Prostate gland (tissue), 2 donors: ENCODE results near the gene SECTM1. TPM values are rescaled to one million over a fixed set of nuclear protein-coding genes. Genes with fewer than 3 reads are reported as not detected.
"Not testable (repeated sequence)": the region's sequence is repeated elsewhere in the genome, so short reads cannot be mapped to it uniquely, and the experiment has no call there.

ENCODE experiments used
- DNase-seq: peaks from one replicate; pipeline ENCODE4 v3.0.0-alpha.2; 2019; ENCODE audit warnings: low spot score
- H3K27ac ChIP-seq, 2 donors: fragments of 200-600 bp; sonication (generic); 2 replicates each; pipeline ENCODE4 v1.5.1; 2017 to 2019
- H3K27me3 ChIP-seq: fragments of 200-600 bp; sonication (generic); replicated peaks from 2 replicates; pipeline ENCODE4 v1.5.1; 2019; ENCODE audit not compliant: insufficient read depth
- H3K36me3 ChIP-seq, 2 donors: fragments of 200-600 bp; sonication (generic); 1 replicate in 1 of 2; 2 replicates in 1 of 2; pipeline versions ENCODE4 v1.5.1 to v1.8.1; 2017 to 2019
- H3K4me1 ChIP-seq: fragments of 200-600 bp; sonication (generic); replicated peaks from 2 replicates; pipeline ENCODE4 v1.5.1; 2019
- H3K4me3 ChIP-seq, 2 donors: fragments of 200-600 bp; sonication (generic); 2 replicates each; pipeline ENCODE4 v1.5.1; 2017 to 2019
- H3K9me3 ChIP-seq: fragments of 200-600 bp; sonication (generic); 2 replicates; pipeline ENCODE4 v1.5.1; 2017
- POLR2A ChIP-seq: fragments of 450-650 bp; IDR thresholded peaks from one replicate; pipeline ENCODE4 v1.6.1; 2016; ENCODE audit warnings: antibody characterized with exemption, mild to moderate bottlenecking
- POLR2AphosphoS5 ChIP-seq: sonication (generic); formaldehyde crosslinking; IDR thresholded peaks from one replicate; pipeline ENCODE4 v1.6.1; 2017; ENCODE audit warnings: antibody characterized with exemption
- WGBS: methylation state at CpG from one replicate; pipeline ENCODE4 v1.1.5; 2018; 5-methylcytosine and 5-hydroxymethylcytosine counted together
- intact Hi-C: fragments of 100-400 bp; cut with DNase I; formaldehyde crosslinking; loops from one replicate; pipeline ENCODE4 v1.14.2; 2022
- total RNA-seq, 2 donors: library from RNA; depleted of rRNA; stranded (reverse); fragments of >200 nt; gene quantifications; one replicate each; pipeline ENCODE4 v1.1.0, GENCODE V29; 2016
- TF ChIP-seq, protein P1 (sequence below), 4 experiments: fragments of 200-600 bp in 2 of 4; fragments of 450-650 bp in 2 of 4; sonication (generic) in 2 of 4; IDR thresholded peaks; 1 replicate in 3 of 4; 2 replicates in 1 of 4; pipeline ENCODE4 v1.5.1; 2016 to 2019; ENCODE audit warnings: antibody characterized with exemption in 4 of 4, mild to moderate bottlenecking in 2 of 4, moderate library complexity in 2 of 4

Gene SECTM1
- total RNA-seq, 2 donors from 2014 or later, result 9.0 to 12.5 TPM

DNA sequence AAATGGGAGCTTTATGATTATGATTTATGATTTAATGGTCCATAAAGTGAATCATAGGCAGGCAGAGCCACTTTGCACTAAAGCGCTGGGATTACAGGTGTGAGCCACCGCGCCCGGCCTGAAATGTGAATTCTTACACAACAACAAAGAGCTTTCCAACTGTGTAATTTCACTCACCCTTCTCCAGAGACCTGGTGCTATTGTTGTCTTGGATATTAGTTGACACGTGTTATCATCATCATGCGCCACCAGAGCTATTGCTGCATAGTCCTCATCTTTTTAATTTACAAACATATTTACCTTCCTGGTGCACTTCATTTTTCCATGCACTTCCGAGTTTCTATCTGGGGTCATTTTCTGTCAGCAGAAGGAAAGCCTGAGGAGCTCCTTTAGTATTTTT, 33.2 kb upstream of the SECTM1 start:
- DNase-seq, result no peak
- Histone ChIP-seq H3K27ac (no peak overlapping the region), H3K4me1 (peaks cover 4% of the 10 kb centered on the region), H3K36me3 (no peaks in the 10 kb centered on the region), H3K27me3 (peaks cover 8% of the 10 kb centered on the region), H3K9me3 (no peaks in the 10 kb centered on the region), H3K4me3 (no peak overlapping the region)
- intact Hi-C loops, result no loop called here
- TF ChIP-seq, protein P1, sequence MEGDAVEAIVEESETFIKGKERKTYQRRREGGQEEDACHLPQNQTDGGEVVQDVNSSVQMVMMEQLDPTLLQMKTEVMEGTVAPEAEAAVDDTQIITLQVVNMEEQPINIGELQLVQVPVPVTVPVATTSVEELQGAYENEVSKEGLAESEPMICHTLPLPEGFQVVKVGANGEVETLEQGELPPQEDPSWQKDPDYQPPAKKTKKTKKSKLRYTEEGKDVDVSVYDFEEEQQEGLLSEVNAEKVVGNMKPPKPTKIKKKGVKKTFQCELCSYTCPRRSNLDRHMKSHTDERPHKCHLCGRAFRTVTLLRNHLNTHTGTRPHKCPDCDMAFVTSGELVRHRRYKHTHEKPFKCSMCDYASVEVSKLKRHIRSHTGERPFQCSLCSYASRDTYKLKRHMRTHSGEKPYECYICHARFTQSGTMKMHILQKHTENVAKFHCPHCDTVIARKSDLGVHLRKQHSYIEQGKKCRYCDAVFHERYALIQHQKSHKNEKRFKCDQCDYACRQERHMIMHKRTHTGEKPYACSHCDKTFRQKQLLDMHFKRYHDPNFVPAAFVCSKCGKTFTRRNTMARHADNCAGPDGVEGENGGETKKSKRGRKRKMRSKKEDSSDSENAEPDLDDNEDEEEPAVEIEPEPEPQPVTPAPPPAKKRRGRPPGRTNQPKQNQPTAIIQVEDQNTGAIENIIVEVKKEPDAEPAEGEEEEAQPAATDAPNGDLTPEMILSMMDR (IDR thresholded peaks at IDR 0.05), result no peak
- TF ChIP-seq POLR2AphosphoS5 (no peak), POLR2A (no peak)
- 85% methylated on average over 7 of the region's 7 CpGs for WGBS

DNA sequence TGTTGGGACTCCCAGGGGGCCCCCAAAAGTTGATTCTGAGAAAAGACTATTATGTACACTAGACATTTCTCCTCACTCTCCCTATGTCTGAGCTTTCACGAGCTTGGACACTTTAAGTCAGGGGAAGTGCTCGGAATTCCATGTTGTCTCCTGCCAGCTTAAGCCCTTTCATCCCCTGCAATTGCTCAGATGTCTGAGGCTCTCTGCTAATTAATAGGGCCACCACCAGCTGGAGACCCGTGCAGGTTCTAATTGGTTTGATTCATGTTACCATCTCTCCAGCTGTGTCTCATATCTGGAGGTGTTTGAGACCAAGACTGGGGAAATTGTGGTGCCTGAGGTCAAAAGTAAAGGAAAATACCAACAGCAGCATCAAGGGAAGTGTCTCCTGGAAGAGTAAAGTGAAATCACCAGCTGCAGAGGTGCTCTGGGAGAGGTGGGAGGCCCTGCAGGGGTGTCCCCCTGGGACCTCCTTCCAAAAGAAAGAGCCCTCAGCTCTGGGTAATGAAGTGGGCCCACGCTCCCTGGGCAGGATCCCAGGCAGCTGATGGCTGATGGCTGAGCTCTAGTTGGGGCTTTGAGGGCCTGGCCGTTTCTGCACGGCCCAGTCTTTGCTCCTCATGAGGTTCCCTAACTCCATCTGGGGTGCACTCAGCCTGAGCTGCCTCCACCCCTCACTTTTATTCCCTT, 32.2 kb upstream of the SECTM1 start:
- 80% methylated on average over 6 of the region's 6 CpGs for whole genome bisulfite sequencing
- TF ChIP-seq, protein P1 (IDR thresholded peaks at IDR 0.05), result no peak
- no peak for TF ChIP-seq POLR2A
- no peak for TF ChIP-seq POLR2AphosphoS5
- no peak overlapping the region for H3K4me3 ChIP-seq
- no peak overlapping the region for H3K27ac ChIP-seq
- peaks cover 3% of the 10 kb centered on the region for H3K27me3 ChIP-seq
- H3K36me3 ChIP-seq, result no peaks in the 10 kb centered on the region
- intact Hi-C loops, result no loop called here
- DNase-seq, result no peak
- no peaks in the 10 kb centered on the region for H3K9me3 ChIP-seq
- no peaks in the 10 kb centered on the region for H3K4me1 ChIP-seq

DNA sequence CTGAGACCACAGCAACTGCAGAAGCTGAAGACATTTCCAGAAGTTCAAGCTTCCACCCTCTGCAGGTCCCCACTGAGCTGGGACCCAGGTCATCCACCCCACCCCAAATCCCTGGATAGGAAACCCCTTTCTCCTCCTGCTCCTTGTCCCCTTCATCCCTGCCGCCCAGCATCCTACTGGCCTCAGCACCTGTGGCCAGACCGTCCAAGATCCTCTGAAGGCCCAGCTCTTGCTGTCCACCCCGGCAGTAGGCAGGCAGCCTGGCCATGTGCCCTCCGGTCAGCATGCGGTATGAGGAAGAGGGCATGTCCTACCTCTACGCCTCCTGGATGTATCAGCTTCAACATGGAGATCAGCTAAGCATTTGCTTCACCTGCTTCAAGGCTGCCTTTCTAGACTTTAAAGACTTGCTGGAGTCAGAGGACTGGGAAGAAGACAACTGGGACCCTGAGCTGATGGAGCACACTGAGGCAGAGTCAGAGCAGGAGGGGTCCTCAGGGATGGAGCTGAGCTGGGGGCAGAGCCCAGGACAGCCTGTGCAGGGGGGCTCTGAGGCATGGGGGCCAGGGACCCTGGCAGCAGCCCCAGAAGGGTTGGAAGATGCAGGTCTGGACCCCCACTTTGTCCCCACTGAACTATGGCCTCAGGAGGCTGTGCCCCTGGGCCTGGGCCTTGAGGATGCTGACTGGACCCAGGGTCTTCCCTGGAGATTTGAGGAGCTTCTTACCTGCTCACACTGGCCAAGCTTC, 28.5 kb upstream of the SECTM1 start:
- no peaks in the 10 kb centered on the region for H3K36me3 ChIP-seq
- H3K27me3 ChIP-seq, result no peaks in the 10 kb centered on the region
- no peaks in the 10 kb centered on the region for H3K9me3 ChIP-seq
- TF ChIP-seq POLR2A (no peak), POLR2AphosphoS5 (no peak)
- TF ChIP-seq, protein P1 (IDR thresholded peaks at IDR 0.05), result no peak
- intact Hi-C loops, result no loop called here
- no peak overlapping the region for H3K4me3 ChIP-seq
- DNase-seq, result no peak
- H3K4me1 ChIP-seq, result no peaks in the 10 kb centered on the region
- no peak overlapping the region for H3K27ac ChIP-seq
- 92% methylated on average over 6 of the region's 6 CpGs for WGBS

DNA sequence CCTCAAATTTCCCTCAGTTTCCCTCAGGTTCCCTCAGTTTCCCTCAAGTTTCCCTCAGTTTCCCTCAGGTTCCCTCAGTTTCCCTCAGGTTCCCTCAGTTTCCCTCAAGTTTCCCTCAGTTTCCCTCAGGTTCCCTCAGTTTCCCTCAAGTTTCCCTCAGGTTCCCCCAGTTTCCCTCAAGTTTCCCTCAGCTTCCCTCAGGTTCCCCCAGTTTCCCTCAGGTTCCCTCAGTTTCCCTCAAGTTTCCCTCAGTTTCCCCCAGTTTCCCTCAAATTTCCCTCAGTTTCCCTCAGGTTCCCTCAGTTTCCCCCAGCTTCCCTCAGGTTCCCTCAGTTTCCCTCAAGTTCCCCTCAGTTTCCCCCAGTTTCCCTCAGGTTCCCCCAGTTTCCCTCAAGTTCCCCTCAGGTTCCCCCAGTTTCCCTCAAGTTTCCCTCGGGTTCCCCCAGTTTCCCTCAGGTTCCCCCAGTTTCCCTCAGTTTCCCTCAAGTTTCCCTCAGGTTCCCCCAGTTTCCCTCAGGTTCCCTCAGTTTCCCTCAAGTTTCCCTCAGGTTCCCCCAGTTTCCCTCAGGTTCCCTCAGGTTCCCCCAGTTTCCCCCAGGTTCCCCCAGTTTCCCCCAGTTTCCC, 26.0 kb upstream of the SECTM1 start:
- intact Hi-C loops, result loop anchor here (10.0 kb wide), 1 partner anchor 415 kb away; no protein-coding TSS in a partner anchor
- H3K4me3 ChIP-seq, H3K27ac ChIP-seq, H3K4me1 ChIP-seq, H3K36me3 ChIP-seq, H3K9me3 ChIP-seq, DNase-seq, H3K27me3 ChIP-seq: not testable (repeated sequence)
- 92% methylated on average over 1 of the region's 1 CpG for WGBS

DNA sequence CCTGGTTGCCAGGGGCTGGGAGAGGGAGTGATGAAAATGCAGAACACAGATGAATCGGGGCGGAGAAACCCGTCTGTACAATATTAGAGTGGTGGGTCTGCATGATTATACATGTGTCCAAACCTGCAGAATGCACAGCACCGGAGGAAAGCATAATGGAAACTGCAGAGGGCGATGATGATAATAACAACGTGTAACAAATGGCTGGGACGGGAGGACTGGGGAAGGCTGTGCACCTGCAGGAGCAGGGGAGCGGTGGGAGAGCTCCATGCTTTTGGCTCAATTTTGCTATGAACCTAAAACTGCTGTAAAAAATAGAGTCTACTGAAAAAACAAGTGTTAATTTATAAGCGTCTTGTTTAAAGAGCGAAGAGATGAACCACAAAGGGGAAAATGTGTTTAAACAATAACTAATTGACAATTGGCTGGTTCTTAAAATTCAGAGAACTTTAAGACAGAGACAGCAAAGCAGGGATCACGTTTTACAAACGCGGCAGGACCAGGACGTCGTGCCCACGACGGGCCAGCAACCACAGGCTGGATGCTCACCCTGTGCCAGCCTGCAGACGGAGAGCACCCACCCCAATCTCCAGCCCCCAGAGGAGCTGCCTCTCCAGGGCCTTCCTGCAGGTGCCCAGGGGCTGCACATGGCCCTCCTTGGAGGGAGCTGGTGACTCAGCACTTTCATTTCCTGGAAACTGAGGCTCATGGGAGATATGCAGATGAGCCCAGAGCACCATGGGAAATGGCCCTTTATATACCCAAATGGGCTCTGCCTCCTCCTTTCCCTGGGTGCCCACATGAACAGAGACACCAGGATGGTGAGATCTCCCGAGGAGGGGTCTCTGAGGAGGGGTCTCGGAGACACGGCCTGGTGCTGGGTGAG, 25.1 kb upstream of the SECTM1 start, which contains the start of gene TEX19:
TSS of gene TEX19 (plus strand) at position 783 of the 886 bp plus-strand sequence. CDS start 2,904 bp downstream, outside the sequence.
- intact Hi-C loops, result loop anchor here (10.0 kb wide), 1 partner anchor 416 kb away; no protein-coding TSS in a partner anchor
- Histone ChIP-seq H3K36me3 (no peaks in the 10 kb centered on the region), H3K27me3 (no peaks in the 10 kb centered on the region), H3K4me1 (no peaks in the 10 kb centered on the region), H3K9me3 (no peaks in the 10 kb centered on the region), H3K4me3 (no peak within 1 kb of the TSS), H3K27ac (no peak within 1 kb of the TSS)
- TF ChIP-seq POLR2AphosphoS5, result no peak
- TF ChIP-seq, protein P1 (IDR thresholded peaks at IDR 0.05), result no peak
- no peak for TF ChIP-seq POLR2A
- DNase-seq, result no peak
- WGBS, result 50% methylated on average over 21 of the region's 21 CpGs
